PFSK-1 (cell line): ENCODE data around the gene PARM1.

Source experiments
- FOXP2 ChIP-seq: optimal IDR thresholded peaks from 2 replicates; pipeline ENCODE3; 2011; ENCODE audit warnings: borderline replicate concordance, control low read depth, inconsistent platforms; ENCODE audit not compliant: insufficient read depth; ENCODE audit errors: extremely low read length, extremely low read depth
- POLR2AphosphoS5 ChIP-seq: IDR thresholded peaks from 2 replicates; pipeline ENCODE4 v1.6.1; 2012; ENCODE audit warnings: low read depth, mild to moderate bottlenecking, control low read depth, low read length, moderate library complexity
- REST ChIP-seq, 2 experiments: IDR thresholded peaks; 2 replicates each; pipeline versions ENCODE4 v1.6.1 to v1.8.0; 2011 to 2012; ENCODE audit warnings: low read depth in 2 of 2, low read length in 2 of 2, control low read depth in 1 of 2, inconsistent platforms in 1 of 2, mild to moderate bottlenecking in 1 of 2, moderate library complexity in 1 of 2; ENCODE audit not compliant: insufficient read depth in 1 of 2
- SIN3A ChIP-seq: IDR thresholded peaks from 2 replicates; pipeline ENCODE4 v1.6.1; 2012; ENCODE audit warnings: mild to moderate bottlenecking, low read length, moderate library complexity, borderline replicate concordance; ENCODE audit not compliant: insufficient read depth
- TAF1 ChIP-seq: IDR thresholded peaks from 2 replicates; pipeline ENCODE4 v1.6.1; 2012; ENCODE audit warnings: low read length, control low read depth, borderline replicate concordance; ENCODE audit not compliant: insufficient read depth

PARM1 gene

DNA sequence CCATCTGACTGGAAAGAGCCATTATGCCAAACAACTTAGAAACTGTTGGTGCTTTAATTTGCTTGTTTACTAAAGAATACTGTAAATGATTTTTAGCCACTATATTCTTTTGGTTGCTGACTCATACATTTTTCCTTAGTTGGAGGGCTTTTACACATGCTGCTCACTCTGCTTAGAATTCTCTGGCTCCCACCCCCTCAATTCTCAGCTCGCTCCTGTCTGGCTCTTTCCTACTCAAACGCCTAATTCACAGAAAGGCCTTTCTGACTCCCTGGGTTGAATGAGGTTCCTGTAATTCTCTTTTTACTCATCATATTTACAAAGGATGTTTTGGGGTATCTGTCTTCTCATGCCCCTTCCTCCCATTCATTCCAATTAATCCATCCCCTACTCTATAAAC is 26.1 kb upstream of the PARM1 start:
- TF ChIP-seq POLR2AphosphoS5, result no peak
- no peak for TF ChIP-seq FOXP2
- TF ChIP-seq TAF1, result no peak

DNA sequence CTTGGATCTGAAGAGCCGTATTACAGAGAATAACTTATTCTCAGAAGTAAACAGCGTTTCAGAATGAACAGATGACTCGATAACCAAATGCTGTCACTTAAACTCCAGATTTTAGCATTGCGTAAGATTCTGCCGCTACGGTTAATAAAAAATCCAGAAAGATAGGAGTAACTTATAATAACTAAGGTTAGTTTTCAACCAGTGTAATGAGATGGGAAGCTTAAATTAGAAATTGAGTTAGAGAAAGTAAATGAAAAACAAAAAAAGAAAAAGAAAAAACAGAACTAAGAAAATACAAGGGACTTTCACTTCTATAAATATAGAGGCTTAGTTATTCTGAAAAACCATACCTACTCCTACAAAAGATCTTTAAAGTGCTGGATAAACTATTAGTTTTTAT is 13.1 kb upstream of the PARM1 start:
- TF ChIP-seq REST (IDR thresholded peaks at IDR 0.05; ENCODE audit: insufficient read depth in 1 of 2, low read depth in 2 of 2, low read length in 2 of 2) (no peak), SIN3A (no peak), POLR2AphosphoS5 (no peak), FOXP2 (no peak), TAF1 (no peak)

DNA sequence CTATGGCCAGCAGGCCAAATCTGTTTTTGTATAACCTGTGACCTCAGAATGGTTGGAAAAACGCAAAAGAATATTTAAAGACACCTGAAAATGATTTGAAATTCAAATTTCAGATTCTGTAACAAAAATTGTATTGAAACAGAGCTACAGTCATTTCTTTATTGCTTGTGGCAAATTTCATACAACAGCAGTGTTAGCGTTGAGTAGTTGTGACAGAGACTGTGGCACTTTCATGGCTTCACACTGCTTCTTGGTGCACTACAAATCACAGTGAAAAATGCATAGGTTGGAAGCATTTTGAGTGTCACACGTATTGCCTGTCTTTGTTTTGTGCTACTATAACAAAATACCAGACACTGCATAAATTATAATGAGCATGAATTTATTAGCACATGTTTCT is 12.2 kb upstream of the PARM1 start:
- TF ChIP-seq REST (IDR thresholded peaks at IDR 0.05; ENCODE audit: insufficient read depth in 1 of 2, low read depth in 2 of 2, low read length in 2 of 2) (no peak), POLR2AphosphoS5 (no peak), TAF1 (no peak), SIN3A (no peak), FOXP2 (no peak)

DNA sequence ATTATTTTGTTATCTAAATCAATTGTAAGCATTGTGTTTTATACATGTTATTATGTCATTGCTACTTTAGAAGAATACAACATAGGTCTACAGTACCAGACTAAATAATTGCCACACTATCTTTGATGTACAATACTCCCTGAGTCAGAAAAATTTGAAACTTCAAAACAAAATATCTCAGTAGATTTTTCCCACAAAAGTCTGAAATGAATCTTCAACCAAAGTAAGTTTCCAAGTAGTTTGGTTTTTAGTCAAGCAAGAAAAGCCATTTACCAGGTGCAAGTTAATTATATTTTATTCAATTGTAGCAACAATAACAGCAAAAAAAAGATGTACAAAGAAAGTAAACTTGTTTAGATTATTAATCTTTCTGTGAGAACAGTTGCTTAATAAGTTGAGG is 11.4 kb upstream of the PARM1 start:
- TF ChIP-seq POLR2AphosphoS5 (no peak), SIN3A (no peak), FOXP2 (no peak), REST (IDR thresholded peaks at IDR 0.05; ENCODE audit: insufficient read depth in 1 of 2, low read depth in 2 of 2, low read length in 2 of 2) (no peak), TAF1 (no peak)

GRCh38 chr4:74926007-74926406 is 6.9 kb upstream of the PARM1 start:
- TF ChIP-seq TAF1 (no peak), SIN3A (no peak), POLR2AphosphoS5 (no peak), FOXP2 (no peak), REST (IDR thresholded peaks at IDR 0.05; ENCODE audit: insufficient read depth in 1 of 2, low read depth in 2 of 2, low read length in 2 of 2) (no peak)
